GM18951 (cell line): ENCODE results near the gene SYT12.

Source experiments
- POLR2A ChIP-seq: IDR thresholded peaks from 4 replicates; pipeline ENCODE4 v1.6.1; 2011; ENCODE audit warnings: mild to moderate bottlenecking; ENCODE audit not compliant: insufficient read length, insufficient read depth; ENCODE audit errors: extremely low read depth
- in situ Hi-C: fragments of 300-500 bp; cut with MboI; formaldehyde crosslinking; loops from one replicate; pipeline ENCODE4 v1.12.0; 2022; ENCODE audit warnings: low sequenced_read_pairs, mixed read lengths, inconsistent platforms; ENCODE audit not compliant: unreplicated experiment

Gene SYT12

GRCh38 chr11:67048515-67049130 lies 25.7 kb downstream of the SYT12 start:
- in situ Hi-C loops = no loop called here
- TF ChIP-seq POLR2A = no peak

GRCh38 chr11:67050139-67050538 lies 27.2 kb downstream of the SYT12 start:
- in situ Hi-C loops = no loop called here
- no peak for TF ChIP-seq POLR2A

- TF ChIP-seq POLR2A = no peak
- in situ Hi-C loops = no loop called here
Observed at GRCh38 chr11:67051180-67051893, 28.4 kb downstream of the SYT12 start.

GRCh38 chr11:67051945-67052488 lies 29.1 kb downstream of the SYT12 start:
- in situ Hi-C loops = no loop called here
- TF ChIP-seq POLR2A = no peak

- TF ChIP-seq POLR2A = no peak
Observed at GRCh38 chr11:67052891-67053290, 30.0 kb downstream of the SYT12 start.

GRCh38 chr11:67053896-67054329 lies 31.0 kb downstream of the SYT12 start:
- in situ Hi-C loops = no loop called here
- TF ChIP-seq POLR2A = no peak

More at GRCh38 chr11:67052891-67053290, 30.0 kb downstream of the SYT12 start:
- in situ Hi-C loops = no loop called here

GRCh38 chr11:67054346-67054835 lies 31.5 kb downstream of the SYT12 start:
- no peak for TF ChIP-seq POLR2A
- in situ Hi-C loops = no loop called here

- in situ Hi-C loops = no loop called here
- TF ChIP-seq POLR2A = no peak
Observed at GRCh38 chr11:67054836-67055523, 32.0 kb downstream of the SYT12 start.

GRCh38 chr11:67055812-67056211 lies 32.9 kb downstream of the SYT12 start:
- in situ Hi-C loops = no loop called here
- no peak for TF ChIP-seq POLR2A

GRCh38 chr11:67056267-67057204 lies 33.6 kb downstream of the SYT12 start, which contains the start of gene RHOD:
RHOD (plus strand) TSS chr11:67056847; CDS start chr11:67056903, 56 bp downstream.
- in situ Hi-C loops = no loop called here
- no peak for TF ChIP-seq POLR2A

- no peak for TF ChIP-seq POLR2A
Observed at GRCh38 chr11:67057205-67057672, 34.3 kb downstream of the SYT12 start.

GRCh38 chr11:67058506-67058905 lies 35.6 kb downstream of the SYT12 start:
- no peak for TF ChIP-seq POLR2A
- in situ Hi-C loops = no loop called here

More at GRCh38 chr11:67057205-67057672, 34.3 kb downstream of the SYT12 start:
- in situ Hi-C loops = no loop called here

- in situ Hi-C loops = no loop called here
Observed at GRCh38 chr11:67059671-67060070, 36.7 kb downstream of the SYT12 start.

More at GRCh38 chr11:67059671-67060070, 36.7 kb downstream of the SYT12 start:
- no peak for TF ChIP-seq POLR2A
